HCT116 (cell line): ENCODE results near the gene TBC1D16.

Experiments used
- EGR1 ChIP-seq: IDR thresholded peaks from 2 replicates; pipeline ENCODE4 v1.6.1; 2012; ENCODE audit warnings: low read depth
- POLR2AphosphoS5 ChIP-seq: IDR thresholded peaks from 2 replicates; pipeline ENCODE4 v1.6.1; 2011; ENCODE audit warnings: mild to moderate bottlenecking, low read depth, low read length, moderate library complexity
- TCF7L2 ChIP-seq: IDR thresholded peaks from 2 replicates; pipeline ENCODE4 v1.7.0; 2011; ENCODE audit warnings: borderline replicate concordance, inconsistent platforms; ENCODE audit not compliant: insufficient read depth, insufficient read length; ENCODE audit errors: extremely low read depth
- TF ChIP-seq, protein P1 (sequence below), 3 experiments: fragments of 200-600 bp in 1 of 3; sonication (generic) in 1 of 3; IDR thresholded peaks in 2 of 3; conservative IDR thresholded peaks in 1 of 3; 2 replicates each; pipeline ENCODE4 v1.5.1; 2012 to 2017; ENCODE audit warnings: low read depth in 2 of 3, low read length in 2 of 3, antibody characterized with exemption in 1 of 3, borderline replicate concordance in 1 of 3, control low read depth in 1 of 3, mild to moderate bottlenecking in 1 of 3, mixed read lengths in 1 of 3, mixed run types in 1 of 3, moderate library complexity in 1 of 3; ENCODE audit not compliant: insufficient read depth in 1 of 3
- TF ChIP-seq, protein P2 (sequence below): IDR thresholded peaks from 2 replicates; pipeline ENCODE4 v1.6.1; 2012; ENCODE audit warnings: low read depth

DNA sequence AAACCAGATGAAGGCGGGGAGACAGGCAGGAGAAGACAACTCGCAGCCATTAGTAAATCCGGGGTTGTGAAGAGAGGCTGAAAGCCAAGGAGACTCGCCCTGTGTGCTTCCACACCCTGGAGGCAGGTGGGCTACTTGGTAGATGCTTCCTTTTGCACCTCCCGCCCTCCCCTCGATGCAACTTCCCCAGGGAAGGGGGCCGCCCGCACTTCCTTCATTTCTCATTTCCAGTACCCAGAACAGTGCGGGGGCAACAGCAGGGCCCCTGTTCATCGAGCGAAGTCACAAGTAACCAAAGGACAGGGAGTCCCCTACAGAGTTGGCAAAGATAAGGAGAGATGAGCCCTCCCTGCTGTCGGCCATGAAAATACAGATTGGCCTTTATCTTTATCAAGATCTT lies 25.7 kb upstream of the TBC1D16 start:
- TF ChIP-seq, protein P1, sequence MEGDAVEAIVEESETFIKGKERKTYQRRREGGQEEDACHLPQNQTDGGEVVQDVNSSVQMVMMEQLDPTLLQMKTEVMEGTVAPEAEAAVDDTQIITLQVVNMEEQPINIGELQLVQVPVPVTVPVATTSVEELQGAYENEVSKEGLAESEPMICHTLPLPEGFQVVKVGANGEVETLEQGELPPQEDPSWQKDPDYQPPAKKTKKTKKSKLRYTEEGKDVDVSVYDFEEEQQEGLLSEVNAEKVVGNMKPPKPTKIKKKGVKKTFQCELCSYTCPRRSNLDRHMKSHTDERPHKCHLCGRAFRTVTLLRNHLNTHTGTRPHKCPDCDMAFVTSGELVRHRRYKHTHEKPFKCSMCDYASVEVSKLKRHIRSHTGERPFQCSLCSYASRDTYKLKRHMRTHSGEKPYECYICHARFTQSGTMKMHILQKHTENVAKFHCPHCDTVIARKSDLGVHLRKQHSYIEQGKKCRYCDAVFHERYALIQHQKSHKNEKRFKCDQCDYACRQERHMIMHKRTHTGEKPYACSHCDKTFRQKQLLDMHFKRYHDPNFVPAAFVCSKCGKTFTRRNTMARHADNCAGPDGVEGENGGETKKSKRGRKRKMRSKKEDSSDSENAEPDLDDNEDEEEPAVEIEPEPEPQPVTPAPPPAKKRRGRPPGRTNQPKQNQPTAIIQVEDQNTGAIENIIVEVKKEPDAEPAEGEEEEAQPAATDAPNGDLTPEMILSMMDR (IDR thresholded peaks at IDR 0.05 in 2 of 3, conservative IDR thresholded peaks at IDR 0.05 in 1 of 3; ENCODE audit: borderline replicate concordance in 1 of 3, insufficient read depth in 1 of 3, low read depth in 2 of 3, low read length in 2 of 3) = no peak
- no peak for TF ChIP-seq EGR1
- no peak for TF ChIP-seq POLR2AphosphoS5
- TF ChIP-seq, protein P2, sequence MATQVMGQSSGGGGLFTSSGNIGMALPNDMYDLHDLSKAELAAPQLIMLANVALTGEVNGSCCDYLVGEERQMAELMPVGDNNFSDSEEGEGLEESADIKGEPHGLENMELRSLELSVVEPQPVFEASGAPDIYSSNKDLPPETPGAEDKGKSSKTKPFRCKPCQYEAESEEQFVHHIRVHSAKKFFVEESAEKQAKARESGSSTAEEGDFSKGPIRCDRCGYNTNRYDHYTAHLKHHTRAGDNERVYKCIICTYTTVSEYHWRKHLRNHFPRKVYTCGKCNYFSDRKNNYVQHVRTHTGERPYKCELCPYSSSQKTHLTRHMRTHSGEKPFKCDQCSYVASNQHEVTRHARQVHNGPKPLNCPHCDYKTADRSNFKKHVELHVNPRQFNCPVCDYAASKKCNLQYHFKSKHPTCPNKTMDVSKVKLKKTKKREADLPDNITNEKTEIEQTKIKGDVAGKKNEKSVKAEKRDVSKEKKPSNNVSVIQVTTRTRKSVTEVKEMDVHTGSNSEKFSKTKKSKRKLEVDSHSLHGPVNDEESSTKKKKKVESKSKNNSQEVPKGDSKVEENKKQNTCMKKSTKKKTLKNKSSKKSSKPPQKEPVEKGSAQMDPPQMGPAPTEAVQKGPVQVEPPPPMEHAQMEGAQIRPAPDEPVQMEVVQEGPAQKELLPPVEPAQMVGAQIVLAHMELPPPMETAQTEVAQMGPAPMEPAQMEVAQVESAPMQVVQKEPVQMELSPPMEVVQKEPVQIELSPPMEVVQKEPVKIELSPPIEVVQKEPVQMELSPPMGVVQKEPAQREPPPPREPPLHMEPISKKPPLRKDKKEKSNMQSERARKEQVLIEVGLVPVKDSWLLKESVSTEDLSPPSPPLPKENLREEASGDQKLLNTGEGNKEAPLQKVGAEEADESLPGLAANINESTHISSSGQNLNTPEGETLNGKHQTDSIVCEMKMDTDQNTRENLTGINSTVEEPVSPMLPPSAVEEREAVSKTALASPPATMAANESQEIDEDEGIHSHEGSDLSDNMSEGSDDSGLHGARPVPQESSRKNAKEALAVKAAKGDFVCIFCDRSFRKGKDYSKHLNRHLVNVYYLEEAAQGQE = no peak
- TF ChIP-seq TCF7L2 = no peak
